Astrocyte of the spinal cord (primary cell): Measurements from ENCODE around the gene ITGB6.
"Not testable (repeated sequence)": the region's sequence is repeated elsewhere in the genome, so short reads cannot be mapped to it uniquely, and the experiment has no call there.

Experiments
- DNase-seq: peaks from one replicate; pipeline ENCODE4 v3.0.0; 2011; ENCODE audit warnings: low read depth, low spot score
- H3K4me3 ChIP-seq: 2 replicates; pipeline ENCODE4 v1.5.1; 2011; ENCODE audit warnings: low read depth, mild to moderate bottlenecking, low read length, moderate library complexity
- in situ Hi-C: cut with HindIII; loops from 2 replicates; pipeline ENCODE4 v1.10.0; 2017; ENCODE audit warnings: low sequenced_read_pairs
- TF ChIP-seq, protein P1 (sequence below): IDR thresholded peaks from 2 replicates; pipeline ENCODE4 v1.5.1; 2012; ENCODE audit warnings: low read depth, mild to moderate bottlenecking, low read length, inconsistent platforms

ITGB6 gene

DNA sequence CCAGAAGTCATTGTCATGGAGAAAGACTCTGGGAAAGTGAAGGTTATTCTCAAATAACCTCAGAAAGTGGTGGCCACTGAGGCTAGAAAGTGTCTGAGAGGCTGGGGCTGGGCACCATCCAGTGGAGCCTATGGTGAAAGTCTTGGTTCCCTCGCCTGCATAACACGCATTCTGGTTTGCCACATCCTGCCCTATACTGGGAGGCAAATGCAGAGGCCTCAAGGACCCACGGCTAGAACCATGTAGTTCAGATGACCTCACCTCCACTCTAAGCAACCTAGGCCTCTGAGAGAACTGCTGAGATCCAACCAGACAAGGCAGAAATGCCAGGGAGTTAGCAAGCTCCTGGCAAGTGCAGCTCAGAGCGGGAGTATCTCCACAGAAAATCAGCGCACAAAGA, 5.1 kb downstream of the ITGB6 start:
- DNase-seq = no peak
- in situ Hi-C loops = no loop called here
- TF ChIP-seq, protein P1, sequence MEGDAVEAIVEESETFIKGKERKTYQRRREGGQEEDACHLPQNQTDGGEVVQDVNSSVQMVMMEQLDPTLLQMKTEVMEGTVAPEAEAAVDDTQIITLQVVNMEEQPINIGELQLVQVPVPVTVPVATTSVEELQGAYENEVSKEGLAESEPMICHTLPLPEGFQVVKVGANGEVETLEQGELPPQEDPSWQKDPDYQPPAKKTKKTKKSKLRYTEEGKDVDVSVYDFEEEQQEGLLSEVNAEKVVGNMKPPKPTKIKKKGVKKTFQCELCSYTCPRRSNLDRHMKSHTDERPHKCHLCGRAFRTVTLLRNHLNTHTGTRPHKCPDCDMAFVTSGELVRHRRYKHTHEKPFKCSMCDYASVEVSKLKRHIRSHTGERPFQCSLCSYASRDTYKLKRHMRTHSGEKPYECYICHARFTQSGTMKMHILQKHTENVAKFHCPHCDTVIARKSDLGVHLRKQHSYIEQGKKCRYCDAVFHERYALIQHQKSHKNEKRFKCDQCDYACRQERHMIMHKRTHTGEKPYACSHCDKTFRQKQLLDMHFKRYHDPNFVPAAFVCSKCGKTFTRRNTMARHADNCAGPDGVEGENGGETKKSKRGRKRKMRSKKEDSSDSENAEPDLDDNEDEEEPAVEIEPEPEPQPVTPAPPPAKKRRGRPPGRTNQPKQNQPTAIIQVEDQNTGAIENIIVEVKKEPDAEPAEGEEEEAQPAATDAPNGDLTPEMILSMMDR = no peak
- H3K4me3 ChIP-seq = no peak overlapping the region

DNA sequence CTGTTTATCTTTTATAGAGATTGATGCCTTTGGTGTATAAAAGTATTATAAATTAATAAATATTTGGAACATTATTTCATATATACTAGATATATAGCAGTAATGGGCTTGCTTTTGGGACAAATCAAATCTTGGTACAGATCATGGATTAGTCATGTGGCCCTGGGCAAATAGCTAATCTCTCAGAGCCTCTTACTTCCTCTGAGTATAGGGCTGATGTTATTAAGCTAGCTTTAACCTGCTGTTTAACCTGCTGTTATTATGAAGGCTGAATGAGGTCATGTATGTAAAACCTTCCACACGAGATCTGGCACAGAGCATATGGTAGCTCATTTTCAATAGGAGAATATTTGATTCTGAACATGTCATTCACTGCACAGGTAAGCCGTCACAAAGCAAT, 5.7 kb downstream of the ITGB6 start:
- H3K4me3 ChIP-seq = no peak overlapping the region
- TF ChIP-seq, protein P1 = no peak
- in situ Hi-C loops = no loop called here

DNA sequence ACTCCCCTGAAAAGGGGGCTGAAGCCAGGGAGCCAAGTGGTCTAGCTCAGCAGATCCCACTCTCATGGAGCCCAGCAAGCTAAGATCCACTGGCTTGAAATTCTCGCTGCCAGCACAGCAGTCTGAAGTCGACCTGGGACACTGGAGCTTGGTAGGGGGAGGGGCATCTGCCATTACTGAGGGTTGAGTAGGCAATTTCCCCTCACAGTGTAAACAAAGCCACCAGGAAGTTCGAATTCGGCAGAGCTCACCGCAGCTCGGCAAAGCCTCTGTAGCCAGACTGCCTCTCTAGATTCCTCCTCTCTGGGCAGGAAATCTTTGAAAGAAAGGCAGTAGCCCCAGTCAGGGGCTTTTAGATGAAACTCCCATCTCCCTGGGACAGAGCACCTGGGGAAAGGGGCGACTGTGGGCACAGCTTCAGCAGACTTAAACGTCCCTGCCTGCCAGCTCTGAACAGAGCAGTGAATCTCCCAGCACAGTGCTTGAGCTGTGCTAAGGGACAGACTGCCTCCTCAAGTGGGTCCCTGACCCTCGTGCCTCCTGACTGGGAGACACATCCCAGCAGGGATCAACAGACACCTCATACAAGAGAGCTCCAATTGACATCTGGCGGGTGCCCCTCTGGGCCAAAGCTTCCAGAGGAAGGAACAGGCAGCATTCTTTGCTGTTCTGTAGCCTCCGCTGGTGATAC, 18.8 kb downstream of the ITGB6 start:
- DNase-seq = peak; percentile 35
- in situ Hi-C loops, H3K4me3 ChIP-seq: not testable (repeated sequence)

More for the DNA sequence above, 5.7 kb downstream of the ITGB6 start:
- no peak for DNase-seq

DNA sequence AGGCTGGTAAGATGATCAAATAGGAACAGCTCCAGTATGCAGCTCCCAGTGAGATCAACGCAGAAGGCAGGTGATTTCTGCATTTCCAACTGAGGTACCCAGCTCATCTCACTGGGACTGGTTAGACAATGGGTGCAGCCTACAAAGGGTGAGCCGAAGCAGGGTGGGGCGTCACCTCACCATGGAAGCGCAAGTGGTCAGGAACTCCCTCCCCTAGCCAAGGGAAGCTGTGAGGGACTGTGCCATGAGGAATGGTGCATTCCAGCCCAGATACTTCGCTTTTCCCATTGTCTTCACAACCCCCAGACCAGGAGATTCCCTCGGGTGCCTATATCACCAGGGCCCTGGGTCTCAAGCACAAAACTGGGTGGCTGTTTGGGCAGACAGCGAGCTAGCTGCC, 19.4 kb downstream of the ITGB6 start:
- DNase-seq, in situ Hi-C loops, H3K4me3 ChIP-seq: not testable (repeated sequence)

DNA sequence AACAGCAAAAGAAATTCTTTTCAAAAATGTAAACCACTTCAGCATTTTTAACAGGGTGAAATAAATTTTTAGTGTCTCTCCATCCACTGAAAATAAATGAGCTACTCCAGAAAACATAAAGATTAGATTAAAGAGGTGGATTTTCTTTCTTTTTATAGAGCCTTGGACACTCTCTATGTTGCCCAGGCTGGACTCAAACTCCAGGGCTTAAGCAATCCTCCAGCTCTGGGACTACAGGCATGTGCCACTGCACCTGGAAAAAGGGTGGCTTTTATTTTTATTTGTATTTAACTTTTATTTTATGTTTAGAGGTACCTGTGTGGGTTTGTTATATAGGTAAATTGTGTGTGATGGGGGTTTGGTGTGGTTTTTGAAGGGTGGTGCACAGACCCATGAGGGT, 19.9 kb downstream of the ITGB6 start:
- no peak overlapping the region for H3K4me3 ChIP-seq
- in situ Hi-C loops = no loop called here
- TF ChIP-seq, protein P1 = no peak
- DNase-seq = no peak

DNA sequence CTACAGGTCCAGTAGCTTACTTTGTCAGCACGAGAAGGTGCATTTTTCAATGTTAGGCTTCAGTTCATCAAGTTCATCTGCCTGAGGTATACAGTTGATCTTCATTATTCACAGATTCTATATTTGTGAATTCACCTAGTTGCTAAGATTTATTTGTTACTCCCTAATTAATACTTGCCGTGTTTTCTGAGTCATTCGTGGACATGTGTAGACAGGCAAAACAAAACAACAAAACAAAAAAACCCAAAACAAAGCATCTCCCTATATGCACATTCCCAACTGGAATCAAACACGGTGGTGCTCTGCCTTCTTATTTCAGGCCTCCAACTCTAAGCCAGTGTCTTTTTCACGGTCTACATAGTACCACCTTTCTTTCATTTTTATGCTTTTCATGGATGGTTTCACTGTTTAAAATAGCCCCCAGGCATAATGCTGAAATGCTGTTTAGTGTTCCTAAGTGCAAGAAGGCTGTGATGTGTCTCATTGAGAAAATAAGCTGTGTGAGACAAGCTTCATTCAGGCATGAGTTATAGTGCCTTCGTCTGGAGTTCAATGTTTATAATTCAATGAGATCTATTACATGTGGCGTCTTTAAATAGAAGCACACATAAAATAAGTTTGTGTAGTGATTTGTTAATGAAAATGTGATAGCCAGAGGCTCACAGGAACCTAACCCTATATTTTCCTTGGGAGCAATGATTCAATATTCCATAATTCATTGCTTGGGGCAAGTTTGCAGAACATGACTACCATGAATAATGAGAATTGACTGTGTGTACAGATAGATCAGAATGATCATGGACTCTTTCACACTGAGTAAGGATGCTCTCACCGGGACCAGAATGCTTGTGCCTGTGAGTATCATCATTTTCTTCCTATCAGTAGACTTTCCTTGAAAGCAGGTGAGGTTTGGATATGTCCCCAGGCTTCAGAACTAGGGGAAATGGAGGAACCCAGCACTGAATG, 24.6 kb downstream of the ITGB6 start:
- H3K4me3 ChIP-seq = no peak overlapping the region
- TF ChIP-seq, protein P1 = no peak
- in situ Hi-C loops = no loop called here
- DNase-seq = no peak

DNA sequence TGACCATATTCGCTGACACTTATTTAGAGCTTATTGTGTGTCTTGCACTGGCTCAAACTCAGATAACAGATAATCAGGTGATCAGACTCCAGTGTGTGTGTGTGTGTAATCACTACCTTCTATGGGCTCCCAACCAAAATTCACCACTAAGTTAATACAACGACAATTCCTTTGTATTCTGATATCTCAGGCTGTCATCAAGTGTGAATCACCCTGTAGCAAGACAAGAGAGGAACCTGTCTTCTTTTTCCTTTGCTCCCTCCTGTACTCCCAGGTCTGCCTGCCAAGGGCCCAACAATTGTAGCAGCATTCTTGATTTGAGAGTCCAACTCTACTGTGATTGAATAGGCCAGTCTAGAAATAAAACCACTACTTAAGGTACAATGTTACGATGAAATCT, 25.8 kb downstream of the ITGB6 start:
- TF ChIP-seq, protein P1 = no peak
- in situ Hi-C loops = no loop called here
- H3K4me3 ChIP-seq = no peak overlapping the region
- no peak for DNase-seq
